Stimulated activated CD8-positive, alpha-beta memory T cell treated with anti-CD3 and anti-CD28 coated beads, Interleukin-4, amount 100 ng/mL, for 24 hours (primary cell): ENCODE measurements around the gene CENPX.

Experiments
- DNase-seq: peaks from one replicate; pipeline ENCODE4 v3.0.0-alpha.2; 2020; ENCODE audit warnings: low read depth

The CENPX gene

GRCh38 chr17:82011617-82012187, 11.0 kb downstream of the CENPX start:
- DNase-seq: no peak

- no peak for DNase-seq
Observed at GRCh38 chr17:82010575-82011525, 11.8 kb downstream of the CENPX start.

- DNase-seq: no peak
Observed at GRCh38 chr17:82009413-82009812, 13.3 kb downstream of the CENPX start.

- no peak for DNase-seq
Observed at GRCh38 chr17:82008941-82009405, 13.7 kb downstream of the CENPX start.

GRCh38 chr17:82008258-82008940, 14.3 kb downstream of the CENPX start:
- DNase-seq: no peak

GRCh38 chr17:82007495-82008257, 15.0 kb downstream of the CENPX start:
- no peak for DNase-seq

GRCh38 chr17:82007228-82007494, 15.5 kb downstream of the CENPX start:
- DNase-seq: no peak

- no peak for DNase-seq
Observed at GRCh38 chr17:82006468-82007227, 16.0 kb downstream of the CENPX start.

GRCh38 chr17:82005701-82006348, 16.9 kb downstream of the CENPX start:
- DNase-seq: no peak

- DNase-seq: no peak
Observed at GRCh38 chr17:82004517-82005455, 17.9 kb downstream of the CENPX start.

GRCh38 chr17:82003411-82004381, 19.0 kb downstream of the CENPX start:
- DNase-seq: no peak

- DNase-seq: no peak
Observed at GRCh38 chr17:82001571-82002056, 21.1 kb downstream of the CENPX start.

GRCh38 chr17:82000803-82001570, 21.7 kb downstream of the CENPX start:
- no peak for DNase-seq

GRCh38 chr17:81999976-82000802, 22.5 kb downstream of the CENPX start:
- DNase-seq: no peak

GRCh38 chr17:81999587-81999975, 23.1 kb downstream of the CENPX start:
- no peak for DNase-seq

GRCh38 chr17:81998691-81999438, 23.8 kb downstream of the CENPX start:
- DNase-seq: no peak
